Left lung (tissue), 10 donors: ENCODE data around the gene KRTAP20-1. TPM values are rescaled to one million over a fixed set of nuclear protein-coding genes. Genes with fewer than 3 reads are reported as not detected.
A peak's percentile ranks its signal among the peaks of the same experiment; 100 is the strongest.

Experiments
- ATAC-seq: fragments of 200-7000 bp; cut with Tn5 transposase; one replicate; pipeline ENCODE4 v1.9.1; 2020; ENCODE audit warnings: moderate library complexity
- DNase-seq, 4 donors: peaks; one replicate each; pipeline ENCODE4 v3.0.0-alpha.2; 2013 to 2020
- H3K27ac ChIP-seq, 2 donors: fragments of 200-600 bp; sonication (generic) in 1 of 2; one replicate each; pipeline versions ENCODE4 v1.5.0 to v1.8.0; 2020 to 2021
- H3K27me3 ChIP-seq, 2 donors: fragments of 200-600 bp; sonication (generic) in 1 of 2; one replicate each; pipeline versions ENCODE4 v1.5.0 to v1.8.0; 2020 to 2021
- H3K36me3 ChIP-seq, 2 donors: fragments of 200-600 bp; sonication (generic) in 1 of 2; one replicate each; pipeline versions ENCODE4 v1.5.0 to v1.8.0; 2020 to 2021
- H3K4me1 ChIP-seq, 2 donors: fragments of 200-600 bp; one replicate each; pipeline ENCODE4 v1.8.0; 2021
- H3K4me3 ChIP-seq, 2 donors: fragments of 200-600 bp; sonication (generic) in 1 of 2; one replicate each; pipeline versions ENCODE4 v1.5.0 to v1.8.0; 2020 to 2021; ENCODE audit warnings: mild to moderate bottlenecking in 1 of 2
- H3K9me3 ChIP-seq, 2 donors: fragments of 200-600 bp; sonication (generic) in 1 of 2; one replicate each; pipeline versions ENCODE4 v1.5.0 to v1.8.0; 2020 to 2021
- CTCF ChIP-seq, 2 donors: fragments of 200-600 bp; sonication (generic) in 1 of 2; IDR thresholded peaks; one replicate each; pipeline versions ENCODE4 v1.5.0 to v1.8.0; 2021; ENCODE audit warnings: antibody characterized with exemption in 2 of 2
- intact Hi-C, 2 donors: fragments of 100-400 bp; cut with DNase I; formaldehyde crosslinking; loops; one replicate each; pipeline versions ENCODE4 v1.11.2 to v1.14.2; 2022
- polyA plus RNA-seq, 6 donors: library from polyadenylated mRNA; unstranded; fragments of 120-200 nt; gene quantifications; one replicate each; pipeline ENCODE4 v1.2.1, GENCODE V29; 2013; ENCODE audit not compliant: insufficient read length in 6 of 6
- total RNA-seq, 2 donors: library from RNA; stranded (reverse); fragmentation: NEBNext Ultra II Directional; extraction: Animal tissue kit (Norgen Biotek cat#: 25700); gene quantifications; one replicate each; pipeline ENCODE4 v1.2.1, GENCODE V29; 2021
- donor health status: DM: no; HTN: yes; CAD: no.
- donor health status: DM: no; HTN: no; CAD: no.

The KRTAP20-1 gene
- total and polyA plus RNA-seq, 8 donors: not detected

DNA sequence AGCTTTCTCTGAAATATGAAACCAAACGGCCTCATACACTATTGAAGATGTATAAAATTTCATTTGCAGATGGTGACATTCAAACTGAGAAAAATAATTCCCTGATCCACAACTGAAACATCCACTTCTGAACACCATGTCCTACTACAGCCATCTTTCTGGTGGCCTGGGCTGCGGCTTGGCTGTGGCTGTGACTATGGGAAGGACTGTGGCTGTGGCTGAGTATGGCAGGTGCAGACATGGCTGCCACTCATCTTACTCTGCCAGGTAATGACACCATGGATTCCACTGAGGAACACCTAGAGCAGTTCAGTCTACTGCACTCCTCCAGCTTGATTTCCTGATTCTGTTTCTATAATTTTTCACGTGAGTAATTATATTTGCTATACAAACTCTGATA is 4.3 kb downstream of the KRTAP20-1 start, which contains the start of gene KRTAP20-4:
Gene KRTAP20-4 (plus strand): TSS at position 106 of the 400 bp plus-strand sequence.
- Histone ChIP-seq H3K4me1 (no peaks in the 10 kb centered on the region), H3K36me3 (no peaks in the 10 kb centered on the region), H3K9me3 (peaks cover 0 to 11% of the 10 kb centered on the region in 2 donors), H3K27ac (no peak within 1 kb of the TSS), H3K27me3 (no peaks in the 10 kb centered on the region), H3K4me3 (no peak within 1 kb of the TSS)
- no peak for DNase-seq
- no peak for TF ChIP-seq CTCF (IDR thresholded peaks at IDR 0.05)
- no peak for ATAC-seq
- intact Hi-C loops: no loop called here

DNA sequence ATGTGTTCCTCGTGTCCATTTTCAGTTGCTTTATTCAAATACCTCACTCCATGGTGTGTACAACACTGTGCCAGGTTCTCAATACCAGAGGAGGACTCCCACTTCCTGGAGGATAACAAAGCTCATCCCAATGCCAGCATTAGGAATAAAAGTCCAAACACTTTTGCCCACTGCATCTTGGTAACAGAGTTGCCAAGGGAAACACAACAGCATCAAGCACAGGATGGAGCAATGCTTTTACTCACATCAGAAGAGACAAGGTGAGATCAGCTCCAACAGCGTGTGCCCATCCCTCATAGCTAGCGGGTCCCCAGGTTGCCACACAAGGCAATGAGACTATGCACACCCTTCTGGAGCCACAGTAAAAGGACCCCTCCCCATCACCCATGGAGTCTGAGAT is 7.1 kb downstream of the KRTAP20-1 start:
- H3K36me3 ChIP-seq: no peaks in the 10 kb centered on the region
- peaks cover 0 to 15% of the 10 kb centered on the region in 2 donors for H3K9me3 ChIP-seq
- DNase-seq: no peak
- H3K27me3 ChIP-seq: no peaks in the 10 kb centered on the region
- intact Hi-C loops: no loop called here
- TF ChIP-seq CTCF (IDR thresholded peaks at IDR 0.05): no peak
- no peak for ATAC-seq
- H3K4me3 ChIP-seq: no peak overlapping the region
- no peak overlapping the region for H3K27ac ChIP-seq
- H3K4me1 ChIP-seq: no peaks in the 10 kb centered on the region

- no peaks in the 10 kb centered on the region for H3K4me1 ChIP-seq
- H3K4me3 ChIP-seq: no peak overlapping the region
- H3K9me3 ChIP-seq: peaks cover 0 to 15% of the 10 kb centered on the region in 2 donors
- H3K27me3 ChIP-seq: no peaks in the 10 kb centered on the region
- ATAC-seq (no peak), DNase-seq (peak in 1 of 4 donors; percentile 34)
- TF ChIP-seq CTCF (IDR thresholded peaks at IDR 0.05): no peak
- intact Hi-C loops: no loop called here
- no peak overlapping the region for H3K27ac ChIP-seq
- H3K36me3 ChIP-seq: no peaks in the 10 kb centered on the region
These were observed 9.4 kb downstream of the KRTAP20-1 start for GRCh38 chr21:30625449-30626165.

GRCh38 chr21:30628109-30628508 is 11.9 kb downstream of the KRTAP20-1 start:
- TF ChIP-seq CTCF (IDR thresholded peaks at IDR 0.05): no peak
- no peaks in the 10 kb centered on the region for H3K27me3 ChIP-seq

DNA sequence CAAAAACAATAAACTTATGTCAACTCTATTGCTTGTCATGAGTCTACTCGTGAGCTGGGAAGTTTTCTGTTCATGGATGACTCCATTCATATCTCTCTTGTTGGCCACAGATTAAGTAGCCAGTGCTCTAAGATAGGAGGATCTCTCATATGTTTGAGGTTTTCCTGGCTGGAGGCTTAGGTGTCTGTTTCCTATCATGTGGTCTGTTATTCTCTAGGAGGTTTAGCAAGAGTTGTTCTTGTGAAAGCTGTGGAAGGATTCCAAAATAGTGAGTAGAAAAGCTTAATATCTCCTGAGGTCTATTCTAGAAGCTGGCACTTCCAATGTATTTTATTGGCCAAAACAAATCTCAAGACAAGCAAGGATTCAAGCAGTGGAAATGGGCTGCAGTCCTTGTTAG is 13.0 kb downstream of the KRTAP20-1 start:
- Histone ChIP-seq H3K27me3 (no peaks in the 10 kb centered on the region), H3K4me1 (no peaks in the 10 kb centered on the region), H3K36me3 (no peaks in the 10 kb centered on the region), H3K4me3 (no peak overlapping the region), H3K9me3 (peaks cover 0 to 17% of the 10 kb centered on the region in 2 donors), H3K27ac (no peak overlapping the region)
- ATAC-seq: no peak
- intact Hi-C loops: no loop called here
- no peak for TF ChIP-seq CTCF (IDR thresholded peaks at IDR 0.05)
- no peak for DNase-seq

More at GRCh38 chr21:30628109-30628508, 11.9 kb downstream of the KRTAP20-1 start:
- H3K4me1 ChIP-seq: no peaks in the 10 kb centered on the region
- no peak overlapping the region for H3K4me3 ChIP-seq
- intact Hi-C loops: no loop called here
- no peak for ATAC-seq
- H3K9me3 ChIP-seq: peaks cover 0 to 15% of the 10 kb centered on the region in 2 donors
- no peak overlapping the region for H3K27ac ChIP-seq
- DNase-seq: no peak
- no peaks in the 10 kb centered on the region for H3K36me3 ChIP-seq
